ENCODE data around the gene PTMA.

PTMA gene

DNA sequence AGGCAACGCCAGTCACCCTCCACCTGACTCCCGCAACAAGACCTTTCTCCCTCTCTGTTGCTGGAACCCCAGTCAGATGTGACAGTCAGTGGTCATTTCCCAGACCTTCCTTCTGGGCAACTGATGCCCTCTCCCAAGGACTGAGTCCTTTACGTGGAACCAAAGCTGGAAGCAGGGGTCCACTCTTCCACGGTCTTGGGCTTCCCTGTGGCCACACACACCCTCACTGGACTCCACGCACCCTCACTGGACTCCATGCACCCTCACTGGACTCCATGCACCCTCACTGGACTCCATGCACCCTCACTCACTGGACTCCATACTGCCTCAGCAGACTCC lies 7.1 kb downstream of the PTMA start:
- ATAC-seq = peak; percentile 2
- no peak for TF ChIP-seq ARNTL (CRISPR knock-in tag; IDR thresholded peaks at IDR 0.05; ENCODE audit: borderline replicate concordance, low read depth)
- no peak for TF ChIP-seq ZFP3 (CRISPR knock-in tag; IDR thresholded peaks at IDR 0.05)
- TF ChIP-seq TOX (CRISPR knock-in tag; IDR thresholded peaks at IDR 0.05; ENCODE audit: borderline replicate concordance) = no peak
- no peak for TF ChIP-seq GLIS3 (CRISPR knock-in tag; IDR thresholded peaks at IDR 0.05)
- TF ChIP-seq ZNF565 (CRISPR knock-in tag; conservative IDR thresholded peaks at IDR 0.05; ENCODE audit: low read depth) = no peak

DNA sequence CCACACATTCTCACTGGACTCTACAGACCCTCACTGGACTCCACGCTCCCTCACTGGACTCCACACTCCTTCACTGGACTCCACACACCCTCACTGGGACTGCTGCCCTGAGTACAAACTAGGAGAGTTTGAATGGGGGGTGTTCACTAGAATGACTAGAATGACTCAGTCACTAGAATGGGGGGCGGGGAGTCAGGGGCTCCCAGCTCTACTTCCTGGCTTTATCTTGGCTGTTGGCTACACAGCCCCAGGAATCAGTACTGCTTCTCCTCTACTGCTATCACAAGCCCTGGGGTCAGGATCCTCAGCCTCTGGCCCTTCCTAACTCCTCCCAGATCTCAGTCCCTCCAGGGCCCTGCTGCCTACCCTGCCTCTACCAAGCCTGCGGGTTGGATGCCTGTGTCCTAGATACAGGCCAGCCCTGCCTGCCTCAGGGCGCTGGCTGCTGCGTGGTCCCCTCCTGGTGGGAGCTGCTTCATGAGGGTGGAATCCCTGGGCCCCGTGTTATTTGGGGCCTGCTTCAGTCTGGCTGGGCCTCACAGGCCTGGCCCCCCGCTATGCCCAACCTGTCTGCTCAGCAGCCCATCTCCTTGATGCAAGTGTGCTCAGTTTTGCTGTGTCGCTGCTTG lies 7.8 kb downstream of the PTMA start:
- TF ChIP-seq ZNF8 (CRISPR knock-in tag; IDR thresholded peaks at IDR 0.05) (no peak), PPARA (CRISPR knock-in tag; IDR thresholded peaks at IDR 0.05; ENCODE audit: borderline replicate concordance) (no peak), GLIS3 (CRISPR knock-in tag; IDR thresholded peaks at IDR 0.05) (no peak), CSDC2 (CRISPR knock-in tag; IDR thresholded peaks at IDR 0.05) (no peak), ISL1 (CRISPR knock-in tag; IDR thresholded peaks at IDR 0.05) (no peak), TOX (CRISPR knock-in tag; IDR thresholded peaks at IDR 0.05; ENCODE audit: borderline replicate concordance) (no peak), ZFP3 (CRISPR knock-in tag; IDR thresholded peaks at IDR 0.05) (no peak), TSHZ2 (CRISPR knock-in tag; IDR thresholded peaks at IDR 0.05) (no peak), TCF4 (CRISPR knock-in tag; IDR thresholded peaks at IDR 0.05; ENCODE audit: borderline replicate concordance) (no peak), ZC3H10 (CRISPR knock-in tag; IDR thresholded peaks at IDR 0.05) (no peak), ZFP30 (CRISPR knock-in tag; IDR thresholded peaks at IDR 0.05) (no peak)
- TF ChIP-seq, protein P1, sequence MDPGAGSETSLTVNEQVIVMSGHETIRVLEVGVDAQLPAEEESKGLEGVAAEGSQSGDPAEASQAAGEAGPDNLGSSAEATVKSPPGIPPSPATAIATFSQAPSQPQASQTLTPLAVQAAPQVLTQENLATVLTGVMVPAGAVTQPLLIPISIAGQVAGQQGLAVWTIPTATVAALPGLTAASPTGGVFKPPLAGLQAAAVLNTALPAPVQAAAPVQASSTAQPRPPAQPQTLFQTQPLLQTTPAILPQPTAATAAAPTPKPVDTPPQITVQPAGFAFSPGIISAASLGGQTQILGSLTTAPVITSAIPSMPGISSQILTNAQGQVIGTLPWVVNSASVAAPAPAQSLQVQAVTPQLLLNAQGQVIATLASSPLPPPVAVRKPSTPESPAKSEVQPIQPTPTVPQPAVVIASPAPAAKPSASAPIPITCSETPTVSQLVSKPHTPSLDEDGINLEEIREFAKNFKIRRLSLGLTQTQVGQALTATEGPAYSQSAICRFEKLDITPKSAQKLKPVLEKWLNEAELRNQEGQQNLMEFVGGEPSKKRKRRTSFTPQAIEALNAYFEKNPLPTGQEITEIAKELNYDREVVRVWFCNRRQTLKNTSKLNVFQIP (CRISPR knock-in tag; IDR thresholded peaks at IDR 0.05; ENCODE audit: borderline replicate concordance, low read depth) = no peak
- no peak for ATAC-seq

DNA sequence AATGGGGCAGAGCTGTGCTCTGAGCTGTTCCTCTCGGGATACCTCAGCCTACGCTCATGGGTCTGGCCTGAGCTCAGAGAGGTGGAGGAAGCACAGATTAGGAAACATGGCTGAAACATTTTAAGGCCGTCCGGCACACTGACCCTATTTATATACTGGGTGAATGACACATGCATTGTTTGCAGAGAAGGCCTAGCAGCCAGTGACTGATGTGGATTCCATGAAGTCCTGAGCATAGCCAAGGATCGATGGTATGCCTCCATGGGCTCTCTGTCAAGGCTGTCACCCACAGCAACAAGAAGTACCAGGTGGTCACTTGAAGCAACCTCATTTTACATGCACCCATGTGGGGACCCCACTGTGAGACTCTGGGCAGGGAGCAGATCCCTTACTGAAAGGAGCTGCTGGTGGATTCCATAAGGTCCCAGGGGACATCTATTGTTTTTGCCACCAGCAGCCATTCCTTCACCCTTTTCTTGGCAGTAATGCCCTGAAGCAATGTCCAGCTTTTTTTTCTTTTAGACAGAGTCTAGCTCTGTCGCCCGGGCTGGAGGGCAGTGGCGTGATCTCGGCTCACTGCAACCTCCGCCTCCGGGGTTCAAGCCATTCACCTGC lies 8.4 kb downstream of the PTMA start:
- no peak for ATAC-seq
- TF ChIP-seq CSDC2 (CRISPR knock-in tag; IDR thresholded peaks at IDR 0.05) (no peak), ZNF8 (CRISPR knock-in tag; IDR thresholded peaks at IDR 0.05) (no peak), BACH2 (CRISPR knock-in tag; IDR thresholded peaks at IDR 0.05; ENCODE audit: borderline replicate concordance) (no peak), CSRNP3 (CRISPR knock-in tag; IDR thresholded peaks at IDR 0.05) (no peak), PATZ1 (CRISPR knock-in tag; IDR thresholded peaks at IDR 0.05; ENCODE audit: borderline replicate concordance) (no peak), TSHZ2 (CRISPR knock-in tag; IDR thresholded peaks at IDR 0.05) (no peak), TCF4 (CRISPR knock-in tag; IDR thresholded peaks at IDR 0.05; ENCODE audit: borderline replicate concordance) (no peak)
